Neural progenitor cell (in vitro differentiated cells): Measurements from ENCODE around the gene WDR37.

ENCODE experiments used
- CTCF ChIP-seq: fragments of 200-600 bp; sonication (generic); IDR thresholded peaks from 2 replicates; pipeline ENCODE4 v1.5.1; 2017; ENCODE audit warnings: antibody characterized with exemption, mild to moderate bottlenecking
- EZH2phosphoT487 ChIP-seq: fragments of 200-600 bp; sonication (generic); IDR thresholded peaks from 2 replicates; pipeline ENCODE4 v1.6.1; 2017; ENCODE audit warnings: antibody characterized with exemption

GRCh38 chr10:1083581-1083980 lies 27.4 kb downstream of the WDR37 start:
- TF ChIP-seq CTCF (no peak), EZH2phosphoT487 (no peak)
